ENCODE measurements around the gene ZNF414. TPM values are rescaled to one million over a fixed set of nuclear protein-coding genes. Genes with fewer than 3 reads are reported as not detected.

Gene ZNF414
- total RNA-seq, 2 donors from 2014 or later: 22.6 to 23.7 TPM

- Histone ChIP-seq H3K4me3 (ENCODE audit: low read length) (no peak overlapping the region), H3K4me1 (ENCODE audit: control insufficient read depth, insufficient read depth, low read length) (no peaks in the 10 kb centered on the region), H3K9me3 (ENCODE audit: control insufficient read depth, low read length) (no peaks in the 10 kb centered on the region), H3K36me3 (ENCODE audit: control insufficient read depth, insufficient read depth, low read length) (peaks cover 96% of the 10 kb centered on the region), H3K27ac (ENCODE audit: low read depth, low read length) (no peak overlapping the region), H3K9ac (ENCODE audit: extremely low read depth, low read length, poor library complexity, severe bottlenecking) (no peak overlapping the region), H3K27me3 (ENCODE audit: control insufficient read depth, insufficient read depth, low read length, poor library complexity, severe bottlenecking) (no peaks in the 10 kb centered on the region)
- Mint-ChIP-seq H3K4me3 (no peak overlapping the region), H3K36me3 (ENCODE audit: low read depth) (peaks cover 93% of the 10 kb centered on the region), H3K4me1 (peaks cover 2% of the 10 kb centered on the region), H3K9me3 (no peaks in the 10 kb centered on the region), H3K27ac (peak overlapping the region; percentile 31), H3K27me3 (ENCODE audit: insufficient read depth) (no peaks in the 10 kb centered on the region)
- DNase-seq: no peak
- whole genome bisulfite sequencing, 2 experiments (ENCODE audit: insufficient coverage in 1 of 2, insufficient read length in 1 of 2): 89 to 95% methylated on average over 12 to 13 of the region's 13 CpGs
- TF ChIP-seq CTCF (conservative IDR thresholded peaks at IDR 0.05): no peak
Measured at GRCh38 chr19:8469613-8470368, 44.2 kb downstream of the ZNF414 start.

GRCh38 chr19:8468761-8469373, 45.1 kb downstream of the ZNF414 start:
- Histone ChIP-seq H3K4me1 (ENCODE audit: control insufficient read depth, insufficient read depth, low read length) (no peaks in the 10 kb centered on the region), H3K4me3 (ENCODE audit: low read length) (no peak overlapping the region), H3K36me3 (ENCODE audit: control insufficient read depth, insufficient read depth, low read length) (peaks cover 99% of the 10 kb centered on the region), H3K9ac (ENCODE audit: extremely low read depth, low read length, poor library complexity, severe bottlenecking) (no peak overlapping the region), H3K27me3 (ENCODE audit: control insufficient read depth, insufficient read depth, low read length, poor library complexity, severe bottlenecking) (no peaks in the 10 kb centered on the region), H3K27ac (ENCODE audit: low read depth, low read length) (no peak overlapping the region), H3K9me3 (ENCODE audit: control insufficient read depth, low read length) (no peaks in the 10 kb centered on the region)
- H3K4me3 Mint-ChIP-seq: no peak overlapping the region
- no peak overlapping the region for H3K27ac Mint-ChIP-seq
- no peak for DNase-seq
- no peak for TF ChIP-seq CTCF (conservative IDR thresholded peaks at IDR 0.05)
- 96 to 99% methylated on average over 6 to 7 of the region's 8 CpGs for WGBS, 2 experiments (ENCODE audit: insufficient coverage in 1 of 2, insufficient read length in 1 of 2)
- H3K4me1 Mint-ChIP-seq: peaks cover 2% of the 10 kb centered on the region
- H3K36me3 Mint-ChIP-seq (ENCODE audit: low read depth): peaks cover 96% of the 10 kb centered on the region
- H3K27me3 Mint-ChIP-seq (ENCODE audit: insufficient read depth): no peaks in the 10 kb centered on the region
- no peaks in the 10 kb centered on the region for H3K9me3 Mint-ChIP-seq

GRCh38 chr19:8468124-8468523, 45.8 kb downstream of the ZNF414 start:
- H3K27me3 ChIP-seq (ENCODE audit: control insufficient read depth, insufficient read depth, low read length, poor library complexity, severe bottlenecking): no peaks in the 10 kb centered on the region
- no peak overlapping the region for H3K27ac ChIP-seq (ENCODE audit: low read depth, low read length)
- no peak for DNase-seq
- 94 to 100% methylated on average over 2 of the region's 3 CpGs for WGBS, 2 experiments (ENCODE audit: insufficient coverage in 1 of 2, insufficient read length in 1 of 2)
- no peak overlapping the region for H3K4me3 ChIP-seq (ENCODE audit: low read length)
- Mint-ChIP-seq H3K27ac (no peak overlapping the region), H3K4me3 (no peak overlapping the region), H3K4me1 (peaks cover 2% of the 10 kb centered on the region), H3K27me3 (ENCODE audit: insufficient read depth) (no peaks in the 10 kb centered on the region), H3K9me3 (no peaks in the 10 kb centered on the region), H3K36me3 (ENCODE audit: low read depth) (peaks cover 94% of the 10 kb centered on the region)
- H3K9ac ChIP-seq (ENCODE audit: extremely low read depth, low read length, poor library complexity, severe bottlenecking): no peak overlapping the region
- H3K36me3 ChIP-seq (ENCODE audit: control insufficient read depth, insufficient read depth, low read length): peaks cover 99% of the 10 kb centered on the region
- no peaks in the 10 kb centered on the region for H3K9me3 ChIP-seq (ENCODE audit: control insufficient read depth, low read length)
- TF ChIP-seq CTCF (conservative IDR thresholded peaks at IDR 0.05): no peak
- H3K4me1 ChIP-seq (ENCODE audit: control insufficient read depth, insufficient read depth, low read length): no peaks in the 10 kb centered on the region
